AML-193 (cell line): Measurements from ENCODE around the gene NFIX.

Experiments
- DNase-seq, 2 experiments: peaks; one replicate each; lab custom pipeline; 2025; lab: John Stamatoyannopoulos, UW

The NFIX gene

DNA sequence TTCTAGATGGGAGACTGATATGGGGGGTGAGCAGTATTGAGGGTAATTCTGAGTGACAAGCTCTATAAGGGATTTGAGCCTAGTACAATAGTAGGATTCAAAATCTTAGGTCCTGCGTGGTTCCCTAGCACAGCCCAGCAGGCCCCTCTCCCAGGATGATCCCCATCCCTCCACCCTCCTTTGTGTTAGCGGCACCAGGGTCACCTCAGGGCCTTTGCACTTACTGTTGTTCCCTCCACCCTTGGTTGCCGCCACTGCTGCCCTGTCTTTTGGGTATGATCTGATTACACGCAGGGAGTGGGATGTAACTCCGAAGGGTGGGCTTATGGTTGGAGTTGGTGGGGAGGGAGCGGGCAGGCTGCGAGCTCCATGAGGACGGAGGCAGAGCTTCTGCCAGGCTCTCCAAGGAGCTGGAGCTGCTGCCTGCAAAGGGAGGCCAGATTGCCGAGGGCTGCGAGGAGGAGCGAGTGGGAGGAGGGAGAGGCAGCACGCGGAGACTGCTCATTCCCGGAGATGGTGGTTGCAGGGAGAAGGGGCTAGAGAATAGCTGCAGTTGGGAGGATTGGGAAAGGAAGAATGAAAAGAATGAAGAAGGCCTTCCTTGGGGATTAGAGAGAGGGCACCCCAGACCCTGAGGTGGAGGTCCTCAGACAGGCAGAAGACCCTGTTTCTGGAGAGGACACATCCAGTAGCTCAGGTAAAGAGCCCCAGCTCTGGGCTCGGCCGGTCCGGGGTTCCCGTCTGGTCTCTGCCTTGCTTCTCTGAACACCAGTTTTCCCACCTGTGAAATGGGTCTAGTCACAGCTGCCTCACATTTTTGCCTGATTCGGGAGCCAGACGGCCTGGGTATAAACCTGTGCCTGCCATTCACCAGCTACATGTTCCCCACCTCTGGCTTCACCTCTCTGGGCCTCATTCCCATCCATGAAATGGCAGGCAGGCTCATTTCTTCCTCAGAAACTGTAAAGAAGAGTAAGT is 128.0 kb downstream of the NFIX start:
- DNase-seq: no peak

DNA sequence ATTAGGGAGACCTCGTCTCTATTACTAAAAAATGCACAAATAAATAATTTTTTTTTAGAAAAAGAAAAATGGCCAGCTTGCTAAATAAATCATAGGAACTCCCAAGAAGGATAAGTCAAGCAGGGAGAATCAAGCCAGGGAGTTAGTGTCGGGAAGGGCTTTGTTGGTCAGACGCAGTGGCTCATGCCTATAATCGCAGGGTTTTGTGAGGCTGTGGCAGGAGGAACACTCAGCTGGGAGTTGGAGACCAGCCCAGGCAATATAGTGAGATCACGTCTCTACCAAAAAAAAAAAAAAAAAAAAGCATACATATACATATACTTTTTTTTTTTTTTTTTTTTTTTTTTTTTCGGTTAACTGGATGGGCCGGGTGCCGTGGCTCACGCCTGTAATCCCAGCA is 131.8 kb downstream of the NFIX start:
- no peak for DNase-seq

DNA sequence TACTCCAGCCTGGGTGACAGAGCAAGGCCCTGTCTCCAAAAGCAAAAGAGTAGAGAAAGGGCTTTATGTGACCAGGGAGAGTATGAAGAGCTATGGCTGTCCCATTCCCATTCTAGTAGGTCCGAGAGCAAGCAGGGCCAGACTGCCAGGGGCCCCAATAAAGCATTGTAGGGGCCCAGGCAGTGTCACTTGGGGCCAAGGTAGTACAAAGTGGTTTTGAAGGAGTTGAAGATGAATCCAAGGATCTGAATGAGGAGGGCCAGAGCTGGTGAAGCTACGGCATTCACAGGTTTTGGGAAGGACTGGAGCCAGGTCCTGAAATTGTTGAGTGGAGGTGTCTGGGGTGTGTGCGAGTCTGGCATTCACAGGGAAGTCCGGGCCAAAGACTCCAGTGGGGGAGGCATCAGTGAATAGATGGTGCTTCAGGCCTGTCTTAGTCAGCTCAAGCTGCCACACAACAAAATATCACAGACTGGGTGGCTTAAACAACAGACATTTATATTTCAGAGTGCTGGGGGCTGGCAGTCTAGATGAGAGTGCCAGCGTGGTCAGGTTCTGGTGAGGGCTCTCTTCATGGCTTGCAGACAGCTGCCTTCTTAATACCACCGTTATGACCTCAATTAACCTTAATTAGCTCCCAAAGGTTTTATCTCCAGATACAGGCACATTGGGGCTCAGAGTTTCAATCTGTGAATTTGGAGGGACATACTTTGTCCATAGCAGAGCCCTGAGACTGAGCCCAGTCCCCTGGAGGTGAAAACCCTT is 132.7 kb downstream of the NFIX start:
- no peak for DNase-seq

DNA sequence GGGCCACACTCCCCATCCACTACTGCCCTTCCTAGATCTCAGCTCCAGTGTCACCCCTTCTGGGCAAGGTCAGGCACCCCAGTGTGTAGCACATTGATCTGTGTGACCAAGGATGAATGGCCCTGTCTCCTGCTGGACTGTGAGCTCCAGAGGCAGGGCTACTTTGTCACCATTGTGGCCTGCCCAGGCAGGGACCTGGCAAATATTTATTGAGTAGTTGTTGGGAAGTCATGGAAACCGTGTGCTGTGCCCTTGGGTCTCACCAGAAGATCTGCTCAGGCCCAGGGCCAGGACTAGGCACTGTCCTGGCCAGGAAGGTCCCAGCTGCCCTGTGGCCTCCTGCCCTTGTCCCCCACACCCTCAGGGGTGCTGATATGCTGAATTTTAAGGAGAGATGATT is 133.3 kb downstream of the NFIX start:
- no peak for DNase-seq

DNA sequence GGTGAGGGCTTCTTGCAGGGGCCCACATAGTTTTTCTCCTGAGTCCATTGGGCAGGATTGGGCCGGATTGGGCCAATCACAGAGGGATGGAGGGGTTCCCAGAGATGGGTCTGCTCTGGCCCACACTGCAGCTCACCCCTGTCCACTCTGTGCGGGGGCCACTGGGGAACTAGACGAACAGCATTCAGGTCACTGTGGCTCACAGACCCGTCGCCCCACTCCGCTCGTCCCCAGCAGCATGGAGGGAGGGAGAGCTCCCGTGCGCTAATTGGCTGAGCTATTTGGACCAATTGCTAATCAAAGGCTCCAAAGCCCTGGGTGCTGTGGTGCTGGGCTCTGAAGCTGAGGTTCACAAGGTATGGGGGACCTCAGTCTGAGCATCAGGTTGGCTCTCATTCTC is 134.1 kb downstream of the NFIX start:
- DNase-seq: no peak

DNA sequence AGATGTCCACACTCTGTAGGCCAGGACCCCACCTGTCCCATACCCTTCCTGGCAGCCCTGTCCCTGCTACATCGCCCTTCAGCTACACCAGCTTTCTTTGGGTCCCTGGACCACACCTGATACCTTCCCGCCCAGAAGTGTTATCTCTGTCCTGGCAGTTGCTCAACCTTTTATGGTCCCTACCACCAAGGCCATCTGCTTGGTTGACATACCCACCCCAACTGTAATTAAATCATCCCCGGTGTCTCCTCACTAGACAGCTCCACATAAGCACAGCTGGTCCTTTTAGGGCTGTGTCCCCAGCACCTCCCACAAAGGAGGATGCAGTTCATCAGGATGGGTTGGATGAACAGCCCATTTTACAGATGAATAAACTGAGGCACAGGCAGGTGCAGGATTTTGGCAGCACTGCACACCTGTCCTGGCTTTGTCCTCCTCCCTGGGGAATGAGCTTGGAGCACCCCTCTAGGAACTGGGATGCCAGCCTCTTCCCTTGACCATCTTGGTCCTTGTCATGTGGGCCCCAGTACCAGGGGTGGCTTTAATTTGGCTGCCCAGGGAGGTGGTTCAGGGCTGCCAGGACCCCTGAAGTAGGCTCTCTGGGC is 135.7 kb downstream of the NFIX start:
- DNase-seq: no peak

DNA sequence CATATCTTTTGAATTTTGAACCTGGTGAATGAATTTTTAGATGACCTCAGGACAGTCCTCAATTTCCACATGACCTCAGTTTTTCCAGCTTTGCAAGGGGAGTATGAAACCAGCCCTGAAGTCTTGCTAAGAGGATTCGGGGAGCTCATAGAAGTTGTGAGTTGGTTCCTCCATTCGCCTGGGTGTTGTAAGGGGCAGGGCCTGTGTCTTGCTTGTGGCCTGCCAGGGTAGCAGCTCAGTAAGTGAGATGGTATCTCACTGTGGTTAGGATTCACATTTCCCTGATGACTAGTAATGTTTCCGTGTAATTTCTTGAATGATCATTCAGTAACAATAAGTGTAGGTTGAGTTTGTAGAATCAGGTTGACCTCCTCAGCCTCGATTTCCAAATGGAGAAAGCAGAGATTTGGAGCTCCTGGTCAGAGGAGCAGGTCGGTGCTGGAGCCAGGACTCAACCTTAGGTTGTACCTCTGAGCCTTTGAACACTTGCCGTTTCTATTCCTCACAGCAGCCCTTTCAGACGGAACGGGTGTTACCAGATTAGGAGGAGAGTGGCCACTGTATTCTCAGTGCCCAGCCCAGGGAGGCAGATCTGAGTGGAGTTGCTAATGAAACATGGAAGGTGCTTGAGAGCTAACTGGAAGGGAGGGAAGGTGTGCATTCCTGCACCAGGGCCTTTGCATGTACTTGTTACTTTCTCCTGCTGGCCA is 137.4 kb downstream of the NFIX start:
- no peak for DNase-seq

DNA sequence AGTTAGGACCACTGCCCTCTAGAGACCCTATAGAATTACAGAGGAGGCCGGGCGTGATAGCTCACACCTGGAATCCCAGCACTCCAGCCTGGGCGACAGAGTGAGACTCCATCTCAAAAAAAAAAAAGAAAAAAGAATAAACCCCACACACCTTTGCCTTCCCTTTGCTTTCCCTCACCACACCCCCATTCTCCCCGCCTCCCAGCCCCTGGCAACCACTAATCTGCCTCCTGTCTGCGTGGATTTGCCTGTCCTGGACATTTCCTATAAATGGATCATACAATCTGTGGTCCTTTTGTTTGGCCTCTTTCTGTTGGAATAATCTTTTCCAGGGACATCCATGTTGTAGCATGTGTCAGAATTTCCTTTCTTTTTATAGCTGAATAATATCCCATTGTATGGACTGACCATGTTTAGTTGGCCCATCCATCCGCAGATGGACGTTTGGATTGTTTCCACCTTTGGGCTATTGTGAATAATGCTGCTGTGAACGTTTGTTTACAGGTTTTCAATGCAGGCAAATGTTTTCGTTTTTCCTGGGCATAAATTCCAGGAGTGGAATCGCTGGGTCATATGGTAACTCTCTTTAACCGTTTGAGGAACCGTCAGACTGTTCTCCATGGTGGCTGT is 138.1 kb downstream of the NFIX start:
- DNase-seq: no peak

DNA sequence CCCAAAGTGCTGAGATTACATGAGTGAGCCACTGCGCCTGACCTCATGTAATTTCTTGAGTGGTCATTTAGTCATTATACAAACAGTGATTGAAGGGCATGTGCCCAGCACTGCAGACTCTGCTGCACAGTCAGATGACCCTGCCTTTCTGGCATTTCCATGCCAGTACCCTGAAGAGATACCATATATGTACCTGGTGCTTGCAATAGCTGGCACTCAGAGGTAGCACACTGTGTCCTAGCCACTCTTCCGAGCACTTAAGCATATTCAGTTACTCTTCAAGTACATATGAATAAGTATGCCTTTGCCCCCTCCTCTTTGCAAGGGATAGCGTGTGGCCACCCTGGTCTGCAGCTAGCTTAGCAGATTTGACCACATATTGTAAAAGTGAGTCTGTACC is 139.4 kb downstream of the NFIX start:
- no peak for DNase-seq

DNA sequence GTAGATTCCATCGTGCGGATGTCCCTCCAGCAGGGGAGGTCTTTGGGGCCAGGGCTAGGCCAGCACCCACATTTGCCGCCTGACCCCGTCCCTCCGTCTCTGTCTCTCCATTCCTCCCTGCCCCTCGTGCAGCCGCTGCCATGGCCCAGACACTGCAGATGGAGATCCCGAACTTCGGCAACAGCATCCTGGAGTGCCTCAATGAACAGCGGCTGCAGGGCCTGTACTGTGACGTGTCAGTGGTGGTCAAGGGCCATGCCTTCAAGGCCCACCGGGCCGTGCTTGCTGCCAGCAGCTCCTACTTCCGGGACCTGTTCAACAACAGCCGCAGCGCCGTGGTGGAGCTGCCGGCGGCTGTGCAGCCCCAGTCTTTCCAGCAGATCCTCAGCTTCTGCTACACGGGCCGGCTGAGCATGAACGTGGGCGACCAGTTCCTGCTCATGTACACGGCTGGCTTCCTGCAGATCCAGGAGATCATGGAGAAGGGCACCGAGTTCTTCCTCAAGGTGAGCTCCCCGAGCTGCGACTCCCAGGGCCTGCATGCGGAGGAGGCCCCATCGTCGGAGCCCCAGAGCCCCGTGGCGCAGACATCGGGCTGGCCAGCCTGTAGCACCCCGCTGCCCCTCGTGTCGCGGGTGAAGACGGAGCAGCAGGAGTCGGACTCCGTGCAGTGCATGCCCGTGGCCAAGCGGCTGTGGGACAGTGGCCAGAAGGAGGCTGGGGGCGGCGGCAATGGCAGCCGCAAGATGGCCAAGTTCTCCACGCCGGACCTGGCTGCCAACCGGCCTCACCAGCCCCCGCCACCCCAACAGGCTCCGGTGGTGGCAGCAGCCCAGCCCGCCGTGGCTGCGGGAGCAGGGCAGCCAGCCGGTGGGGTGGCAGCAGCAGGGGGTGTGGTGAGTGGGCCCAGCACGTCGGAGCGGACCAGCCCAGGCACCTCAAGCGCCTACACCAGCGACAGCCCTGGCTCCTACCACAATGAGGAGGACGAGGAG is 140.1 kb downstream of the NFIX start:
- DNase-seq: no peak

DNA sequence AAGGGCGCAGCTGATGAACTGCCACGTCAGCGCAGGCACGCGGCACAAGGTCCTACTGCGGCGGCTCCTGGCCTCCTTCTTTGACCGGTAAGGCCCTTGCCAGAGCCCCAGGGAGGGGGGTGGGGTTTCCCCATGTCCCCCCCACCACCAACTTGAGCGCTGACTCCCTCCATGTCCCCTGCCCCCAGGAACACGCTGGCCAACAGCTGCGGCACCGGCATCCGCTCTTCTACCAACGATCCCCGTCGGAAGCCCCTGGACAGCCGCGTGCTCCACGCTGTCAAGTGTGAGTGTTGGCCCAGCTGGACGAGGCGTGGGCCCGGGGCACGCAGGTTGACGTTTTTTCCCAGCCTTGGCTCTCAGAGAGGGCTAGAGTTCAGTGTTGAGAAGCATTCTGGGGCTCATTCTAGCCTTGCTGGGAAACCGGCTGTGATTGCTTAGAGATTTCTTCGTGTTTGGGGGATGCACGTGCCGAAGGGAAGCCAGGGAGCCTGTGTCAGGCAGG is 142.1 kb downstream of the NFIX start:
- no peak for DNase-seq

DNA sequence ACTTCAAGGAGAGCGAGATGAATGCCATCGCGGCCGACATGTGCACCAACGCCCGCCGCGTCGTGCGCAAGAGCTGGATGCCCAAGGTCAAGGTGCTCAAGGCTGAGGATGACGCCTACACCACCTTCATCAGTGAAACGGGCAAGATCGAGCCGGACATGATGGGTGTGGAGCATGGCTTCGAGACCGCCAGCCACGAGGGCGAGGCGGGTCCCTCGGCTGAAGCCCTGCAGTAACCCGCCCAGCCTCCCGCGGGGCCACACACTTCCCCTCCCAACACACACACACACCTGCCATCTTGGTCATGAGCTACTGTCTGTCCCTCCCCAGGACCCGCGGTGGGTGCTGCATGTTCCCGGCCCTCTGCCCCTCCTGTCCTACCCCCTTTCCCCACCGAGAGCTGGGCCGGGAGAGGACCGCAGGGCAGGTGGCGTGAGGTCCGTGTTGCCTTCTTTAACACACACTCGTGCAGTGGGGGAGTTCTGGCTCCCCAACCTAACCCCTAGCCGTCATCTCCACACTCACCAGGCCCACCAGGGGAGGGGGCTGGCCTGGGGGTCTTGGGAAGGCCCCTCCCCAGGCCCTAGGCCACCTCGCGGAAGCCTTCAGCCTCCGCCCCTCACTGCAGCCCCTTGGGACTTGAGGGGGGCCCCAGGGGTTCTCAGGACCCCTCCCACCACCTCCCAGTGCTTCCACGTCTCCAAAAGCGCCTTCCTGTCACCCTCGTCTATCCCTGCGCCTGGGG is 143.1 kb downstream of the NFIX start:
- DNase-seq: no peak

DNA sequence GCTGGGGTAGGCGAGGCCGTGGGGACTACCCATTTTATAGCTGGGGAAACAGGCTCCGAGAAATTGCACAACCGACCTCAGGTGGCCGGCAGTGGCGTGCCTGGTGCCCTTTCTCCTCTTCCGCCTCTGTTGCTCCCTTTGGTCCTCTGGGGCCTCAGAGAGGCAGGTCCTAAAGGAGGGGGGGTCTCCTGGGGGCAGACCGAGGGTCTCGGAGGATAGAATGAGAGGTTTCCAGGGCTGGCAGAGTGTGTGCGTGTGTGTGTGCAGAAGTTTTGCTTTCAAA is 143.6 kb downstream of the NFIX start:
- DNase-seq: no peak

DNA sequence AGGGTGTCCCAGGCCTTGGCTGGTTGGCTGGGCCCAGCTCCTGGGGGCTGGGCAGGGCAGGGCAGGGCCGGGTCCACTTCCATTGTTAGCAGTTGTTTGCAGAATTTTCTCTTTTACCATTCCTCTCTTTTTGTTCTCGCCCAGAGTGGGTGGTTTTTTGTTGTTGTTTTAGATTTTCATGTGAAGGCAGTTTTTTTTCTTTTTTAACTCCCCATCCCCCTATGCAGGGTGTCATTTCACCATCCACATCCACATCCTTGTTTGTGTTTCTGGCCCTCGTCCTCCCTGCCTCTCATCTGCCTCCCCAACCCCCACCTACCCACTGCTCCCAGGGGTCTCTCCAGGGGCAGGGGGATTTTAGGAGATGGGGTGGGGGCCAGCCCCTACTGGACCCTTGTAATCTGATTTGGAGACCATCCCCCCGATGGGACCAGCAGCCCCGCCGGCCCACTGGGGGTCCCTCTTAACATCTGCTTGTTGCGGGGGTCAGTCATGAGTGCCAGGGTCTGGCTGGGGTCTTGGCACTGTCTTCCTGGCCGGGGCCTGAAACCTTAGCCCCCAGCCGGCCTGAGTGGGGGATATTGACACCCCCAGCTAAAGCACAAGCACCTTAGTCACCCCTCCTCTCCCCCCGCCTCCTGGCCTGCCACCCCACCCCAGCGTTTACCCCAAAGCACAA is 144.5 kb downstream of the NFIX start:
- DNase-seq: no peak

DNA sequence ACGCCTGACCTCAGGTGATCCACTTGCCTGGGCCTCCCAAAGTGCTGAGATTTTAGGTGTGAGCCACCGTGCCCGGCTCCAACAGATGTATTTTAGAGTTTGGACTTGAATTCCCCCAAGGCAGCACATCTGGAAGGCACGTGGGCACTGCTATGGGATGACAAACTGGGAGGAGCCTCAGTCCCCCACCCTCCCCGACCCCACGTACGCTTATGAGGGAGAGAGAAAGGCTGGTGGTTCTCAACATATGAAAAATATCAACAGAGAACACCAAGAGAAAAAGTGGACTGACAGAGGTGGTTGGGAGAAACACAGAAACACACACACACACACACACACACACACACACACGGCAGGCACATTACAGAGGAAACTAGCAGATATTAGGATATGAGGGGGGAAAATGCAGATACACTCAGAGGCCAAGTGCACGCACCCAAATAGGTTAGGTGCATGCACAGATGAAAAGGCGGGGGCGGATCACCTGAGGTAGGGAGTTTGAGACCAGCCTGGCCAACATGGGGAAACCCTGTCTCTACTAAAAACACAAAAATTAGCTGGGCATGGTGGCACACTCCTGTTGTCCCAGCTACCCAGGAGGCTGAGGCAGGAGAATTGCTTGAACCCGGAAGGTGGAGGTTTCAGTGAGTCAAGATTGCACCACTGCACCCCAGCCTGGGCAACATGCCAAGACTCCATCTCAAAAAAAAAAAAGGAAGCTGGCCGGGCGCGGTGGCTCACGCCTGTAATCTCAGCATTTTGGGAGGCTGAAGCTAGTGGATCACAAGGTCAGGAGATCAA is 151.7 kb downstream of the NFIX start:
- peak; percentile 36 to 57 for DNase-seq
